Neural cell (in vitro differentiated cells): ENCODE results near the gene NDST1.

ENCODE experiments used
- EP300 ChIP-seq: fragments of 450-650 bp; conservative IDR thresholded peaks from 2 replicates; pipeline ENCODE4 v1.6.1; 2014; ENCODE audit warnings: antibody characterized with exemption, mild to moderate bottlenecking, moderate library complexity; ENCODE audit not compliant: poor library complexity, severe bottlenecking
- POLR2AphosphoS5 ChIP-seq: IDR thresholded peaks from 2 replicates; pipeline ENCODE4 v1.6.1; 2012
- TF ChIP-seq, protein P1 (sequence below): fragments of 450-650 bp; IDR thresholded peaks from 2 replicates; pipeline ENCODE4 v1.5.1; 2014; ENCODE audit warnings: antibody characterized with exemption, mild to moderate bottlenecking, moderate library complexity; ENCODE audit not compliant: poor library complexity, severe bottlenecking

DNA sequence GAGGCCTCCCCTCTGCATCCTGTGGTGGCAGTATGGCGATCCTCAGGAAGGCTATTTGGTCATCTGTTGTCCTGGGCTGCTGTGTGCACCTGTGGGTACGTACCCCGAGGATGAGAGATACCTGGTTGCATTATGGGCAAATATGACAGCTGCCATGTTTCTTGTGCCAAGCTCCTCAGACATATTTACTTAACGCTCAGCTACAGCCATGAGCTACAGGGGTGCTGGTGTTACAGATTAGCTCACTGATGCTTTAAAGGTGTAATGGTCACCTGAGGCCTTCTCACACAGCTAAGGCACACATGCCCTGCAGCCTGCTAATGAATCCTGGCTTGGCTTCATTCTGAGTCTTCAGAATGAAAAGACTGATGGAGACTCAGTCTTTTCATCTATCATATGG is 12.0 kb downstream of the NDST1 start:
- TF ChIP-seq EP300 (no peak), POLR2AphosphoS5 (no peak)
- TF ChIP-seq, protein P1, sequence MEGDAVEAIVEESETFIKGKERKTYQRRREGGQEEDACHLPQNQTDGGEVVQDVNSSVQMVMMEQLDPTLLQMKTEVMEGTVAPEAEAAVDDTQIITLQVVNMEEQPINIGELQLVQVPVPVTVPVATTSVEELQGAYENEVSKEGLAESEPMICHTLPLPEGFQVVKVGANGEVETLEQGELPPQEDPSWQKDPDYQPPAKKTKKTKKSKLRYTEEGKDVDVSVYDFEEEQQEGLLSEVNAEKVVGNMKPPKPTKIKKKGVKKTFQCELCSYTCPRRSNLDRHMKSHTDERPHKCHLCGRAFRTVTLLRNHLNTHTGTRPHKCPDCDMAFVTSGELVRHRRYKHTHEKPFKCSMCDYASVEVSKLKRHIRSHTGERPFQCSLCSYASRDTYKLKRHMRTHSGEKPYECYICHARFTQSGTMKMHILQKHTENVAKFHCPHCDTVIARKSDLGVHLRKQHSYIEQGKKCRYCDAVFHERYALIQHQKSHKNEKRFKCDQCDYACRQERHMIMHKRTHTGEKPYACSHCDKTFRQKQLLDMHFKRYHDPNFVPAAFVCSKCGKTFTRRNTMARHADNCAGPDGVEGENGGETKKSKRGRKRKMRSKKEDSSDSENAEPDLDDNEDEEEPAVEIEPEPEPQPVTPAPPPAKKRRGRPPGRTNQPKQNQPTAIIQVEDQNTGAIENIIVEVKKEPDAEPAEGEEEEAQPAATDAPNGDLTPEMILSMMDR, result no peak
